T-helper 17 cell (primary cell): ENCODE data around the gene TRIL. TPM values are rescaled to one million over a fixed set of nuclear protein-coding genes. Genes with fewer than 3 reads are reported as not detected.

Experiments
- ATAC-seq: fragments of 150-1000 bp; cut with Tn5 transposase; 2 replicates; pipeline ENCODE4 v1.10.0; 2021; ENCODE audit warnings: mild to moderate bottlenecking, moderate library complexity
- DNase-seq, 3 donors: peaks; one replicate each; pipeline versions ENCODE4 v3.0.0 to v3.0.0-alpha.2; 2020 to 2021
- H3K9me3 ChIP-seq: one replicate; pipeline ENCODE4 v1.7.0; 2013; ENCODE audit warnings: low read length, mild to moderate bottlenecking; ENCODE audit not compliant: control insufficient read depth, poor library complexity, severe bottlenecking
- H3K27ac Mint-ChIP-seq: one replicate; pipeline ENCODE4 v1.8.0; 2022; ENCODE audit warnings: mild to moderate bottlenecking, moderate library complexity, mixed read lengths
- H3K27me3 Mint-ChIP-seq: one replicate; pipeline ENCODE4 v1.8.0; 2022; ENCODE audit warnings: mixed read lengths
- H3K36me3 Mint-ChIP-seq: one replicate; pipeline ENCODE4 v1.8.0; 2022; ENCODE audit warnings: low read depth, mixed read lengths
- H3K4me1 Mint-ChIP-seq: one replicate; pipeline ENCODE4 v1.8.0; 2022; ENCODE audit warnings: mild to moderate bottlenecking, mixed read lengths
- H3K4me3 Mint-ChIP-seq: one replicate; pipeline ENCODE4 v1.8.0; 2022; ENCODE audit warnings: mild to moderate bottlenecking, moderate library complexity, mixed read lengths
- total RNA-seq, 4 donors: library from RNA in 2 of 4; stranded (reverse) in 2 of 4; gene quantifications; one replicate each; pipeline ENCODE4 v1.2.3 and lab custom pipeline; 2022 to 2026

The TRIL gene
- total RNA-seq, 2 donors from 2014 or later = not detected

DNA sequence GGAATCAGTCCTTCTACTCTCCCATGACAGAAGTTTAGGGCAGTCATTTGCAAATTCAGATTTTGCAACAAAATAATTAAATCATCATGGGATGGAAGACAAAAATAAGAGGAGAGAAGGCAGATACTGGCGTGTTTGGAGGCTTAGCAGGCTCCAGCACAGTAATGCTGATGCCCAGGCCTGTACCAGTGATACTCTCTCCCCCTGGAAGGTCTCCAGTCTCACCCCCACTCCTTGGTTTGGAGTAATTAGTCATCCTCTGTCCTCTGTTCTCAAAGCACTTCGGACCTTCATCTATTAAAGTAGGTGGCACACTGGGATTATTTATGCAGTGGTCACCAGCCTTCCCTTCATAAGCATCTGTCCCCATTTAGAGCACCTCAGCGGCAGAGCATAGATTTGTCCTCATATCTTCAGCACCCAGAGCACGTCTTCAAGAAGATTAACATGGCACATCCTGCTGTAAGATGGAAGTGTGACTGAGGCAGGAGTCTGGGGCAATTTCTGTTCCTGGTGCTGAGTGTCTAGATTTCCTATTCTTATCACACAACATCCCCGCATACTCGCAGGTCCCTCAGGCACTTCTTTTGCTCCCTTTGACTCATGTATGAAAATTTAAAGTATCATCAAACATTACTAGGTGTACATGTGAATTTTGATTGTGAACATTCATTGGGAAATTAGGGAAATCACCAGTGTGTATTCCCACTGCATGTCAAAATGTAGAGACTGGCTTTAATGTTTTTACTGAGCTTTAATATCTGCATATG is 31.3 kb upstream of the TRIL start:
- DNase-seq (no peak), ATAC-seq (no peak)
- Mint-ChIP-seq H3K4me3 (no peak overlapping the region), H3K36me3 (no peaks in the 10 kb centered on the region), H3K4me1 (no peaks in the 10 kb centered on the region), H3K27me3 (peaks cover 5% of the 10 kb centered on the region), H3K27ac (no peak overlapping the region)
- H3K9me3 ChIP-seq = no peaks in the 10 kb centered on the region

DNA sequence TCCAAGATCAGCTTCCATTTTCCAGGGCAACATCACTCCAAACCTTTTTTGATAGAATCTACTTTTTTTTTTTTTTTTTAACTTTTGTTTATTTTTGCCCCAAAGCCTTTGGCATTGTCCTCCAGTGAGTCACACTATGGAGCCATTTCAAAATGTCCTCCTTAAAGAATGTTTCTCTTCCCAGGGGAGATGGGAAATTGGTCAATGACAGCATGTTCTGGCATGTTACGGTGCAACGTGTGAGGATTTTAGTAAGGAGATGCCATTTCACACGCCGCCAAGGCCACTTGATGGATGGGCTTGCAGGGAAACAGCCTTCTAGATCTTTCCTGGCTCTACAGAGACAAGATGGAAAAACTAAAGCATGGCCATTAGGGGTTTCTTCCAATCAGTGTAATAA is 30.7 kb upstream of the TRIL start:
- DNase-seq (no peak), ATAC-seq (no peak)
- Mint-ChIP-seq H3K4me3 (no peak overlapping the region), H3K4me1 (no peaks in the 10 kb centered on the region), H3K36me3 (no peaks in the 10 kb centered on the region), H3K27ac (no peak overlapping the region), H3K27me3 (peaks cover 5% of the 10 kb centered on the region)
- H3K9me3 ChIP-seq = no peaks in the 10 kb centered on the region

DNA sequence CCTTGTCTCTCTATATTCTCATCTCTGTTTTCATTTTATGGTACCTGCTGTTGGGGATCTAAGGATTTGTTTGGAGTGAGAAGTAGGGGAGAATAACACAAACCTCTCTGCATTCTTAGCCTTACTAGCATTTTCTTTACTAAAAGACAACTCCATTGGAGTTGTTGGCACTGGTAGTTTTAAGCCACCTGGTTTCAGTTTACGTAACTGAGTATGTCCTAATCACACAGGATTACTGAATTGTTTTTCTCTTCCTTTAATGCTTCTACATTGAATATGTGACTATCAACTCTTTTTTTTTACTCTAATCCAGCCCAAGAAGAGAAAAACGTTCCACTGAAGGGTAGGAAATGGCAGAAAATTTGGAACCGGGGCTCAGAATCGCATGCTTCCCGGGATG is 30.0 kb upstream of the TRIL start:
- Mint-ChIP-seq H3K27ac (no peak overlapping the region), H3K4me1 (no peaks in the 10 kb centered on the region), H3K36me3 (no peaks in the 10 kb centered on the region), H3K4me3 (no peak overlapping the region), H3K27me3 (peaks cover 5% of the 10 kb centered on the region)
- ATAC-seq (no peak), DNase-seq (no peak)
- H3K9me3 ChIP-seq = no peaks in the 10 kb centered on the region

GRCh38 chr7:28986765-28987110 is 28.6 kb upstream of the TRIL start:
- no peaks in the 10 kb centered on the region for H3K36me3 Mint-ChIP-seq
- no peaks in the 10 kb centered on the region for H3K4me1 Mint-ChIP-seq
- H3K4me3 Mint-ChIP-seq = no peak overlapping the region
- peaks cover 5% of the 10 kb centered on the region for H3K27me3 Mint-ChIP-seq
- no peak overlapping the region for H3K27ac Mint-ChIP-seq
- ATAC-seq (no peak), DNase-seq (no peak)
- no peaks in the 10 kb centered on the region for H3K9me3 ChIP-seq

DNA sequence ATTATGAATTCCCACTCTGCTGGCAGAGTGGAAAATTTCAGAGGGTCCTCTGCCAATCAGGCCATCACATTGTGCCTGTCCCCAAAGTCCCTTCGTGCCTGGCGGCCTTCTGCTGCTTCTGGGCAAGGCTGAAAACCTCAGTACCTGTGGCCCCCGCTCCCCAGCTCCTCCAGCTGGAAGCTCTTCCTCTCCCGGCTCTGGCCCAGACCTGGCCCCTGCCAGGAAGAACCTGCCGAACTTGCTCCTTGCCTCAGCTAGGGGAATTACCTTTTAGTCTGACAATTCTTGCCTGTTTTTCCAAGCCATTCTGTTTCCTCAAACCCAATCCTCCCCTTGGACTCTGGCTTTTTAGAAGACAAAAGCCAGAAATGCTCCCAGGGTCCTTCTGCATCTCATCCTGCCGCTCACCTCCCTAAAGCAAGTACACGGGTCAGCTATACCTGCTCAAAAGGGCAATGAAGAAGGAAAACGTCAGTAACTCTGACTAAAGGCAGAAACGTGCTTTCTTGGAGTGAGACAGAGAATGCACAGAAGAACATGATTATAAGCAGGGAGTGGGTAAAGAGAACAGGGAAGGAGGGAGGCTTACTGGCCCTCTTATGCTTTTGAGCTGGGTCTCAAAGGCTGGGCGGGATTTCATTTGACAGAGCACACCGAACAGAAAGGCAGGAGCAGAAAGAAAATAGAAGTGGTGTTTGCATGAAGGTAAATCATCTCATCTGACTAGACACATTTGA is 28.1 kb upstream of the TRIL start:
- H3K4me3 Mint-ChIP-seq = no peak overlapping the region
- peaks cover 5% of the 10 kb centered on the region for H3K27me3 Mint-ChIP-seq
- H3K4me1 Mint-ChIP-seq = no peaks in the 10 kb centered on the region
- no peak for ATAC-seq
- H3K27ac Mint-ChIP-seq = no peak overlapping the region
- no peaks in the 10 kb centered on the region for H3K36me3 Mint-ChIP-seq
- DNase-seq = no peak
- no peaks in the 10 kb centered on the region for H3K9me3 ChIP-seq

GRCh38 chr7:28984631-28985030 is 26.5 kb upstream of the TRIL start:
- H3K4me3 Mint-ChIP-seq = no peak overlapping the region
- H3K36me3 Mint-ChIP-seq = no peaks in the 10 kb centered on the region
- DNase-seq (no peak), ATAC-seq (no peak)
- H3K4me1 Mint-ChIP-seq = no peaks in the 10 kb centered on the region
- H3K27ac Mint-ChIP-seq = no peak overlapping the region
- peaks cover 4% of the 10 kb centered on the region for H3K27me3 Mint-ChIP-seq
- H3K9me3 ChIP-seq = no peaks in the 10 kb centered on the region

DNA sequence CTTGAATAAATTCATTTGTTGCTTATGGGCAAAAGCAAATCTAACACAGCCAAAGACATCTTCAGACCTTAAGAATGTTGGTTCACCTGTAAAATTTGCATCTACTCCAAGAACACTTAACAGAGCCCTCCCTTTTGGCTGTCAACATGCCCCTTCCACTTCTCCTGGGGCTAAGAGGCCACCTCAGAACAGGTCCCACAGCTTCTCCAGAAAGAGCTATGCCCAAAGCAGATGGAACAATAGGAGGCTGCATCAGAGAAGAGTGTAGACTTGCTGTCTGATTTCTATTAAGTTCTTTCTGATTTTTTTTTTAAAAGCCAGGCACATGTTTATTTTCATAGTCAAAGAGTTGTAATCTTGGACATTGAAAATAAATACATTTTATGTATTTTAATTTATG is 26.1 kb upstream of the TRIL start:
- H3K4me3 Mint-ChIP-seq = no peak overlapping the region
- DNase-seq = no peak

DNA sequence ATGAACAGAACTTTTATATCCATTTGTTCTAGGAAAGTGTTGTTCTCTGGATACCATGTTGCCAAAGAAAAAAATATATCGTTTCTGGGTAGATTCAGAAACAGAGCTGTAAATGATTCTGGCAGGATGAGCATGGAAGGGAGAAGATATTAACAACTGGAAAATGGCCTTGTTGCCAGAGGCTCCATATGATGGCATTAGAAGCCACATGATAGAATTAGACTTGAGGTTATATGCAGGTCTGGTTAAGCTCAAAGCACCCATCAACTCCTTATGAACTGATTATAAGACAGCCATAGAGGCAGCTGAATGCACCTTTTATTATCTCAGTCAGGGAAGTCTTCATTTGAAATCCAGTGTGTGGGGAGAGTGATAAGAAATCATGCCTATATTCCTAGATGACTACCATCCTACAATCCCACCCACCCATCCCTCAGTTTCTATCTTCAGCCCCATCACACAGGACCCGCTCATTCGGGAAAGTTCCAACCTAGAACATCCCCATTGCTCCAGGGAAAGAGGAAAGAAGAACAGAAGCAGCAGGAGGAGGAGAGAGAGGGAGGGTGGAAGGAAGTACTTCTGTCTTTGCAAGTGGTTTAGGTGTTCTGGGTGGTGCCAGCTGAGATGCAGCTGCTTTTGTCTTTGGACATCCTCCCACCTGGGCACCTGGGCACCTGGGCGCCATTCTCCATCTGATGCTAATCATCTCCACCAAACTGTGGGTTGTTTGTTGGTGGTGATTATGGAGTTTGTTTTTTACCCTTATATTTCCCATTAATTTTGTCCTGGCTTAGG is 25.5 kb upstream of the TRIL start:
- Mint-ChIP-seq H3K27ac (no peak overlapping the region), H3K4me1 (no peaks in the 10 kb centered on the region), H3K4me3 (no peak overlapping the region), H3K27me3 (no peaks in the 10 kb centered on the region), H3K36me3 (no peaks in the 10 kb centered on the region)
- no peaks in the 10 kb centered on the region for H3K9me3 ChIP-seq
- ATAC-seq = no peak
- no peak for DNase-seq

More for the DNA sequence above, 26.1 kb upstream of the TRIL start:
- Mint-ChIP-seq H3K36me3 (no peaks in the 10 kb centered on the region), H3K4me1 (no peaks in the 10 kb centered on the region), H3K27me3 (no peaks in the 10 kb centered on the region), H3K27ac (no peak overlapping the region)
- no peak for ATAC-seq
- no peaks in the 10 kb centered on the region for H3K9me3 ChIP-seq

- ATAC-seq = no peak
- H3K27me3 Mint-ChIP-seq = no peaks in the 10 kb centered on the region
- H3K36me3 Mint-ChIP-seq = no peaks in the 10 kb centered on the region
- no peak overlapping the region for H3K4me3 Mint-ChIP-seq
- H3K4me1 Mint-ChIP-seq = no peaks in the 10 kb centered on the region
- H3K27ac Mint-ChIP-seq = no peak overlapping the region
- no peaks in the 10 kb centered on the region for H3K9me3 ChIP-seq
- DNase-seq = no peak
Observed at GRCh38 chr7:28981161-28981465, 23.0 kb upstream of the TRIL start.

DNA sequence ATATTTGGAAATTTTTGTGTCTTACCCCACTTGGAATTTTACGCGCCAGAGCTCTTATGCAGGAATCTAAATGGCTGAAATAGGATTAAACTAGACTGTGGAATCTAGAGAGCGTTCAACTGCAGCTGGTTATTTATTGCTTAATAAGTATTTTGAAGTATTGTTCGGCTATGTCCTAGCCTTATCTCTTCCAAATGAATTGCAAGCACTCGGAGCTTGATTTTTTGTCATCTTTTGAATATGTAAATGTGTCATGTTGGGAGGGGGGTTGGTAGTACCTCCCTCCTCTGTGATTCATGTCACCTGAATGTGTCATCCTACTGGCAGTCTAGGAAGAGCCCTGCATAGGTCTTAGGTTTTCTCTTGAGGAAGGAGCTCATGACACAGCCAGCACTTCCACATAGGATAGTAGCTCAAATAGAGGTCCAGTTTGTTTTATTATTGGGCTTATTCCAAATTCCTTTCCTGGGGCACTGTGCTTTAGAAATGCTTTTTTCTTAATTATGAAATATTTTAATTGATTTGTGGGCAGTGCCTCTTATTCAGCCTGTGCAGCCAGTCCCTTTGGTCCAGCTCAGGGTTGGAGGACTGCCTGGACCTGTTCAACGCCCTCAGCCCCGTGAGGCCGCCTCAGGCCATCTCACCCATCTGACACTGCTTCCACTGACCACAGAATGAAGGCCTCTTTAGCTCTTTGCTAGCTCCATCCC is 22.5 kb upstream of the TRIL start:
- Mint-ChIP-seq H3K4me3 (no peak overlapping the region), H3K27me3 (no peaks in the 10 kb centered on the region), H3K27ac (no peak overlapping the region), H3K36me3 (no peaks in the 10 kb centered on the region), H3K4me1 (no peaks in the 10 kb centered on the region)
- H3K9me3 ChIP-seq = no peaks in the 10 kb centered on the region
- ATAC-seq (no peak), DNase-seq (no peak)

GRCh38 chr7:28979776-28980175 is 21.6 kb upstream of the TRIL start:
- no peaks in the 10 kb centered on the region for H3K27me3 Mint-ChIP-seq
- H3K4me1 Mint-ChIP-seq = no peaks in the 10 kb centered on the region
- H3K9me3 ChIP-seq = no peaks in the 10 kb centered on the region
- no peak for DNase-seq
- no peak for ATAC-seq
- no peak overlapping the region for H3K4me3 Mint-ChIP-seq
- H3K36me3 Mint-ChIP-seq = no peaks in the 10 kb centered on the region
- no peak overlapping the region for H3K27ac Mint-ChIP-seq

- DNase-seq (no peak), ATAC-seq (no peak)
- no peaks in the 10 kb centered on the region for H3K9me3 ChIP-seq
- Mint-ChIP-seq H3K36me3 (no peaks in the 10 kb centered on the region), H3K4me3 (no peak overlapping the region), H3K27ac (no peak overlapping the region), H3K27me3 (no peaks in the 10 kb centered on the region), H3K4me1 (no peaks in the 10 kb centered on the region)
Observed at GRCh38 chr7:28977881-28978280, 19.8 kb upstream of the TRIL start.

DNA sequence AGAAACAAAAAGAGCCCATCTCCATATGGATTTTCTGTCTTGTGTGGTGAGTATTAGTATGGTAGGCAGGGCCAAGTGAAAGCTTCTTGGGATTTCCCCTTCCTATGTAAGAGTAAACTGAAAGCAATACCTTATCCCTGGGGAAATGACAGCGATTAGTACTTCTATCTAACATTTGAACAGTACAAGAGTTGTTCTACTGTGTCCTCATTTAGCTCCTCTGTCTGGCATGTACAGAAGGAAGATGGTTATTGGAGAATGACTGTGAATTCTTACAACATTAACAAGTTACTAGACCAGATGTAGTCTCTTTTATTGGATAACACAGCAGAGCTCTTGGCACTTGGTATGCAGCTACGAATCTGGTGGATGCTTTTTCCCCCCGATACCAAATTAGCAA is 17.9 kb upstream of the TRIL start:
- no peak overlapping the region for H3K4me3 Mint-ChIP-seq
- no peak for ATAC-seq
- H3K4me1 Mint-ChIP-seq = no peaks in the 10 kb centered on the region
- DNase-seq = no peak
- H3K9me3 ChIP-seq = no peaks in the 10 kb centered on the region
- H3K27ac Mint-ChIP-seq = no peak overlapping the region
- no peaks in the 10 kb centered on the region for H3K27me3 Mint-ChIP-seq
- no peaks in the 10 kb centered on the region for H3K36me3 Mint-ChIP-seq
